H1 (cell line): ENCODE results near the gene RSU1. TPM values are rescaled to one million over a fixed set of nuclear protein-coding genes. Genes with fewer than 3 reads are reported as not detected.

Source experiments
- CTCF ChIA-PET: fragments of 300-600 bp; sonication (Branson Sonifier 250); formaldehyde crosslinking; loops from one replicate; lab custom pipeline; 2021; ENCODE audit not compliant: partially characterized antibody; lab: Charles Lee
- POLR2A ChIA-PET: fragments of 300-600 bp; sonication (Branson Sonifier 250); formaldehyde crosslinking; loops from one replicate; lab custom pipeline; 2021; ENCODE audit warnings: inconsistent platforms; ENCODE audit not compliant: partially characterized antibody; lab: Charles Lee
- DNase-seq, 2 experiments: peaks; one replicate each; pipeline versions ENCODE4 v3.0.0 to v3.0.0-alpha.2; 2010 to 2022; ENCODE audit warnings: low spot score in 2 of 2, low read depth in 1 of 2, mixed read lengths in 1 of 2
- FAIRE-seq: peaks from 2 replicates; lab custom pipeline; 2011; peaks lifted over from hg19 to GRCh38; lab: Jason Lieb, UNC
- H2AFZ ChIP-seq: 2 replicates; pipeline ENCODE4 v1.8.1; 2012; ENCODE audit warnings: low read length, inconsistent platforms
- H2AK5ac ChIP-seq: 2 replicates; pipeline ENCODE4 v1.6.1; 2013; ENCODE audit warnings: low read depth, low read length
- H2BK120ac ChIP-seq: replicated peaks from 2 replicates; pipeline ENCODE3; 2013; ENCODE audit warnings: low read depth, low read length, inconsistent platforms
- H2BK12ac ChIP-seq: 2 replicates; pipeline ENCODE4 v1.6.1; 2013; ENCODE audit warnings: low read depth, low read length
- H2BK15ac ChIP-seq: 2 replicates; pipeline ENCODE4 v1.6.1; 2013; ENCODE audit warnings: low read length
- H2BK20ac ChIP-seq: 2 replicates; pipeline ENCODE4 v1.6.1; 2013; ENCODE audit warnings: low read length
- H2BK5ac ChIP-seq: 2 replicates; pipeline ENCODE4 v1.6.1; 2013; ENCODE audit warnings: low read depth, low read length
- H3K14ac ChIP-seq: 2 replicates; pipeline ENCODE4 v1.6.1; 2013; ENCODE audit warnings: inconsistent platforms; ENCODE audit not compliant: insufficient read length
- H3K18ac ChIP-seq: 2 replicates; pipeline ENCODE4 v1.6.1; 2013; ENCODE audit warnings: low read length; ENCODE audit errors: extremely low read depth
- H3K23ac ChIP-seq: 2 replicates; pipeline ENCODE4 v1.6.1; 2013; ENCODE audit warnings: inconsistent platforms; ENCODE audit not compliant: insufficient read length
- H3K23me2 ChIP-seq: 2 replicates; pipeline ENCODE4 v1.6.1; 2013; ENCODE audit warnings: low read depth, low read length
- H3K27ac ChIP-seq: 2 replicates; pipeline ENCODE4 v1.6.1; 2011; ENCODE audit warnings: low read depth, low read length, inconsistent platforms
- H3K27me3 ChIP-seq, 4 experiments: replicated peaks in 1 of 4; 1 replicate in 1 of 4; 2 replicates in 3 of 4; pipeline versions ENCODE4 v1.6.1 to v1.8.1; 2011 to 2013; ENCODE audit warnings: low read length in 3 of 4, mild to moderate bottlenecking in 3 of 4, inconsistent platforms in 2 of 4, mixed read lengths in 2 of 4, moderate library complexity in 1 of 4; ENCODE audit not compliant: control insufficient read depth in 3 of 4, insufficient read depth in 3 of 4; ENCODE audit errors: extremely low read depth in 1 of 4
- H3K36me3 ChIP-seq, 4 experiments: 2 replicates each; pipeline versions ENCODE4 v1.6.1 to v1.8.1; 2011 to 2013; ENCODE audit warnings: mild to moderate bottlenecking in 4 of 4, low read length in 3 of 4, moderate library complexity in 2 of 4, control low read depth in 1 of 4, inconsistent platforms in 1 of 4; ENCODE audit not compliant: insufficient read depth in 4 of 4, control insufficient read depth in 2 of 4
- H3K4ac ChIP-seq: replicated peaks from 2 replicates; pipeline ENCODE3; 2013; ENCODE audit warnings: low read length, low read depth, mixed read lengths, inconsistent platforms; ENCODE audit not compliant: insufficient read length
- H3K4me1 ChIP-seq, 4 experiments: replicated peaks in 1 of 4; 1 replicate in 1 of 4; 2 replicates in 3 of 4; pipeline versions ENCODE4 v1.6.1 to v1.8.1; 2011 to 2013; ENCODE audit warnings: low read length in 3 of 4, inconsistent platforms in 2 of 4, mixed read lengths in 1 of 4; ENCODE audit not compliant: insufficient read depth in 4 of 4, control insufficient read depth in 3 of 4
- H3K4me2 ChIP-seq, 2 experiments: 2 replicates each; pipeline versions ENCODE4 v1.6.1 to v1.8.1; 2011 to 2013; ENCODE audit warnings: low read depth in 2 of 2, low read length in 2 of 2, control low read depth in 1 of 2, inconsistent platforms in 1 of 2, mild to moderate bottlenecking in 1 of 2; ENCODE audit not compliant: insufficient read depth in 1 of 2
- H3K4me3 ChIP-seq, 4 experiments: fragments of 200-600, 300-600 bp in 1 of 4; sonication (generic), shearing (Covaris generic), sonication (Bioruptor Twin) in 1 of 4; 2 replicates each; pipeline versions ENCODE4 v1.5.1 to v1.8.1; 2011 to 2016; ENCODE audit warnings: low read length in 4 of 4, low read depth in 3 of 4, control low read depth in 2 of 4, inconsistent platforms in 2 of 4, mild to moderate bottlenecking in 2 of 4, mixed read lengths in 1 of 4, moderate library complexity in 1 of 4; ENCODE audit not compliant: insufficient read depth in 2 of 4; ENCODE audit errors: extremely low read depth in 1 of 4
- H3K56ac ChIP-seq: replicated peaks from 2 replicates; pipeline ENCODE3; 2013; ENCODE audit warnings: low read depth, mild to moderate bottlenecking, mixed read lengths, low read length, inconsistent platforms; ENCODE audit not compliant: insufficient read length
- H3K79me1 ChIP-seq: 2 replicates; pipeline ENCODE4 v1.6.1; 2013; ENCODE audit warnings: low read depth, low read length, control low read depth
- H3K79me2 ChIP-seq, 2 experiments: 2 replicates each; pipeline versions ENCODE4 v1.6.1 to v1.8.1; 2012 to 2013; ENCODE audit warnings: low read length in 2 of 2, mild to moderate bottlenecking in 2 of 2, inconsistent platforms in 1 of 2; ENCODE audit not compliant: insufficient read depth in 2 of 2, control insufficient read depth in 1 of 2
- H3K9ac ChIP-seq, 4 experiments: replicated peaks in 1 of 4; 1 replicate in 1 of 4; 2 replicates in 3 of 4; pipeline versions ENCODE4 v1.6.1 to v1.8.1; 2011 to 2013; ENCODE audit warnings: low read depth in 3 of 4, low read length in 3 of 4, control low read depth in 2 of 4, mild to moderate bottlenecking in 2 of 4, moderate library complexity in 2 of 4, inconsistent platforms in 1 of 4; ENCODE audit errors: extremely low read depth in 1 of 4
- H3K9me3 ChIP-seq, 2 experiments: 2 replicates each; pipeline versions ENCODE4 v1.6.1 to v1.8.1; 2012 to 2013; ENCODE audit warnings: mild to moderate bottlenecking in 2 of 2, moderate library complexity in 2 of 2, control low read depth in 1 of 2, inconsistent platforms in 1 of 2, low read depth in 1 of 2, low read length in 1 of 2, mixed read lengths in 1 of 2; ENCODE audit not compliant: insufficient read depth in 2 of 2
- H4K20me1 ChIP-seq, 2 experiments: replicated peaks in 1 of 2; 2 replicates each; pipeline versions ENCODE3 to v1.8.1; 2011 to 2013; ENCODE audit warnings: inconsistent platforms in 2 of 2, low read length in 2 of 2, mild to moderate bottlenecking in 1 of 2; ENCODE audit not compliant: insufficient read depth in 2 of 2, control insufficient read depth in 1 of 2
- H4K5ac ChIP-seq: 2 replicates; pipeline ENCODE4 v1.6.1; 2013; ENCODE audit warnings: low read length, low read depth, mixed read lengths, inconsistent platforms; ENCODE audit not compliant: insufficient read length
- H4K8ac ChIP-seq: 2 replicates; pipeline ENCODE4 v1.8.0; 2013; ENCODE audit warnings: mild to moderate bottlenecking, moderate library complexity, low read length, inconsistent platforms; ENCODE audit not compliant: insufficient read depth; ENCODE audit errors: extremely low read depth
- H4K91ac ChIP-seq: replicated peaks from 2 replicates; pipeline ENCODE3; 2013; ENCODE audit warnings: low read length, mixed read lengths, inconsistent platforms; ENCODE audit not compliant: insufficient read length
- E2F6 ChIP-seq: IDR thresholded peaks from 2 replicates; pipeline ENCODE4 v1.6.1; 2012; ENCODE audit warnings: inconsistent platforms
- KDM4A ChIP-seq: IDR thresholded peaks from one replicate; pipeline ENCODE4 v1.7.1; 2012; ENCODE audit warnings: low read depth, mild to moderate bottlenecking, moderate library complexity, low read length, inconsistent platforms; ENCODE audit not compliant: severe bottlenecking
- TCF12 ChIP-seq: IDR thresholded peaks from 2 replicates; pipeline ENCODE4 v1.6.1; 2011; ENCODE audit warnings: low read depth, mild to moderate bottlenecking, low read length
- WGBS, 2 experiments: shearing (Covaris generic) in 1 of 2; methylation state at CpG; one replicate each; pipeline versions ENCODE4 v1.1.6 to v1.1.7; 2013 to 2015; ENCODE audit warnings: low lambda C conversion rate in 2 of 2, mixed read lengths in 2 of 2, inconsistent platforms in 1 of 2, low coverage in 1 of 2, missing lambda C conversion rate in 1 of 2; ENCODE audit not compliant: insufficient replicate concordance in 2 of 2, insufficient coverage in 1 of 2, insufficient read length in 1 of 2; ENCODE audit errors: extremely low coverage in 1 of 2, missing lambda C conversion rate in 1 of 2; 5-methylcytosine and 5-hydroxymethylcytosine counted together
- polyA plus RNA-seq, 7 experiments: library from polyadenylated mRNA; depleted of rRNA in 3 of 7; stranded (reverse) in 5 of 7; unstranded in 2 of 7; fragments of >200 nt in 5 of 7; fragments of 200-250 nt in 2 of 7; gene quantifications; 1 replicate in 5 of 7; 2 replicates in 1 of 7; 4 replicates in 1 of 7; pipeline versions ENCODE4 v1.2.1 to v1.2.3, GENCODE V29; 2011 to 2013; ENCODE audit warnings: missing spikeins in 2 of 7, mixed read lengths in 2 of 7
- total RNA-seq: library from RNA; stranded (reverse); fragmentation: NEBNext Ultra II Directional; extraction: Animal tissue kit (Norgen Biotek cat#: 25700); gene quantifications from 2 replicates; pipeline ENCODE4 v1.2.1, GENCODE V29; 2021

RSU1 gene
- total and polyA plus RNA-seq, 2 of the 8 experiments (the other 6 are each of a cell fraction or from before 2014, with no cell fraction given), result 50.0 to 68.2 TPM

GRCh38 chr10:16773334-16773733, 43.9 kb downstream of the RSU1 start:
- H3K14ac ChIP-seq, result no peak overlapping the region
- no peaks in the 10 kb centered on the region for H3K79me1 ChIP-seq
- no peaks in the 10 kb centered on the region for H3K79me2 ChIP-seq
- no peak overlapping the region for H3K27ac ChIP-seq
- no peak overlapping the region for H2BK15ac ChIP-seq
- POLR2A ChIA-PET, result interaction anchor here (0.5 to 1.2 kb wide), 2 partner anchors 10 to 374 kb away, joined by 3 read pairs; no protein-coding TSS in a partner anchor
- H4K8ac ChIP-seq, result no peak overlapping the region
- H3K4me2 ChIP-seq, result no peak overlapping the region
- no peak overlapping the region for H4K91ac ChIP-seq
- TF ChIP-seq KDM4A, result no peak
- no peak for TF ChIP-seq TCF12
- no peak for TF ChIP-seq E2F6
- H3K4me1 ChIP-seq, result peaks cover 0 to 2% (median 0%) of the 10 kb centered on the region in 4 experiments; a peak in 2 of 7 replicates
- H3K23me2 ChIP-seq, result no peaks in the 10 kb centered on the region
- no peak for DNase-seq
- no peak overlapping the region for H2BK5ac ChIP-seq
- FAIRE-seq, result no peak
- H3K23ac ChIP-seq, result no peak overlapping the region
- CTCF ChIA-PET, result interaction anchor here (0.6 to 1.0 kb wide), 3 partner anchors 9 to 18 kb away, joined by 3 read pairs; no protein-coding TSS in a partner anchor
- H3K27me3 ChIP-seq, result no peaks in the 10 kb centered on the region
- H2AFZ ChIP-seq, result no peak overlapping the region
- H3K4ac ChIP-seq, result no peak overlapping the region
- WGBS, 2 experiments, result 94% methylated on average over 11 of the region's 11 CpGs; no CpG with 5 or more reads in 1 of the 2 experiments
- H3K4me3 ChIP-seq, result no peak overlapping the region
- H3K18ac ChIP-seq, result no peak overlapping the region
- no peak overlapping the region for H2BK12ac ChIP-seq
- no peak overlapping the region for H3K56ac ChIP-seq
- H3K9ac ChIP-seq, result no peak overlapping the region
- H2AK5ac ChIP-seq, result no peak overlapping the region
- no peaks in the 10 kb centered on the region for H3K9me3 ChIP-seq
- H3K36me3 ChIP-seq, result no peaks in the 10 kb centered on the region
- H4K20me1 ChIP-seq, result no peaks in the 10 kb centered on the region
- no peak overlapping the region for H2BK120ac ChIP-seq
- H2BK20ac ChIP-seq, result no peak overlapping the region
- no peak overlapping the region for H4K5ac ChIP-seq
